Activated T-cell treated with anti-CD3 and anti-CD28 coated beads, Interleukin-2, amount 50 U/mL, for 72 hours (primary cell): Measurements from ENCODE around the gene ABCB11. TPM values are rescaled to one million over a fixed set of nuclear protein-coding genes. Genes with fewer than 3 reads are reported as not detected.
"Not testable (repeated sequence)": the region's sequence is repeated elsewhere in the genome, so short reads cannot be mapped to it uniquely, and the experiment has no call there.

Experiments used
- ATAC-seq, 2 donors: fragments of 150-1000 bp; cut with Tn5 transposase; replicated peaks in 1 of 2; 2 replicates each; pipeline ENCODE4 v1.10.0; 2021; ENCODE audit warnings: moderate library complexity in 2 of 2, mild to moderate bottlenecking in 1 of 2
- DNase-seq, 2 donors: peaks; one replicate each; pipeline ENCODE4 v3.0.0; 2021 to 2022; ENCODE audit warnings: mixed read lengths in 1 of 2
- H3K27ac Mint-ChIP-seq: one replicate; pipeline ENCODE4 v1.8.0; 2022; ENCODE audit warnings: mild to moderate bottlenecking, moderate library complexity, mixed read lengths
- H3K27me3 Mint-ChIP-seq: one replicate; pipeline ENCODE4 v1.8.0; 2022; ENCODE audit warnings: low read depth, mixed read lengths
- H3K36me3 Mint-ChIP-seq, 2 donors: one replicate each; pipeline ENCODE4 v1.8.0; 2022; ENCODE audit warnings: mixed read lengths in 2 of 2, mild to moderate bottlenecking in 1 of 2; ENCODE audit not compliant: insufficient read depth in 2 of 2
- H3K4me1 Mint-ChIP-seq: one replicate; pipeline ENCODE4 v1.8.0; 2022; ENCODE audit warnings: low read depth, mixed read lengths
- H3K4me3 Mint-ChIP-seq, 2 donors: one replicate each; pipeline ENCODE4 v1.8.0; 2022; ENCODE audit warnings: mild to moderate bottlenecking in 2 of 2, mixed read lengths in 2 of 2, moderate library complexity in 2 of 2
- H3K9me3 Mint-ChIP-seq, 2 donors: one replicate each; pipeline ENCODE4 v1.8.0; 2022; ENCODE audit warnings: mixed read lengths in 2 of 2
- total RNA-seq, 2 donors: library from RNA; stranded (reverse); gene quantifications; one replicate each; pipeline ENCODE4 v1.2.3, GENCODE V29; 2022

ABCB11 gene
- total RNA-seq, 2 donors from 2014 or later, result not detected

- DNase-seq (no peak), ATAC-seq (no peak)
- Mint-ChIP-seq H3K27ac (no peak overlapping the region), H3K27me3 (peaks cover 24% of the 10 kb centered on the region), H3K4me1 (no peaks in the 10 kb centered on the region), H3K9me3 (no peaks in the 10 kb centered on the region), H3K36me3 (no peaks in the 10 kb centered on the region), H3K4me3 (no peak overlapping the region)
Measured at GRCh38 chr2:168897449-168897848, 133.7 kb downstream of the ABCB11 start.

DNA sequence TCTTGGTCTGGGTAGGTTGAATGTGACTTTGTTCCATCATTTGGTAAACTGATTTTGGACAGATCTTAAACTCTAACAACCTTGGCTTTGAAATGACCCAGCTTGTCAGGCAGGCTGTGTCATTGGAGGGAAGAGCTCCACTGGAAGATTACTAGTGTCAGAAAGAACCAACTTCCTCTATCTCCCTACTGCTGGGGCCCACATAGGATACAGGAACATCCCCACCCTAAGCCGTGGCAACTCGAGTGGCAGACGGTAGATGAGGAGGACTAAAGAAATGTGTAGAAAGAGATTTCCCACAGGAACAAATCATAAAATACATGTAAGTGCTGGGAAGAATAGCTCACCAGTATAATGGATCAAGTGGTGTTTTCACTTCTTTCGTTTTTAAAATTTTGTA, 134.3 kb downstream of the ABCB11 start:
- DNase-seq (no peak), ATAC-seq (peak in 1 of 2 donors; percentile 47)
- Mint-ChIP-seq H3K9me3 (no peaks in the 10 kb centered on the region), H3K27ac (no peak overlapping the region), H3K36me3 (no peaks in the 10 kb centered on the region), H3K27me3 (peaks cover 25% of the 10 kb centered on the region), H3K4me1 (no peaks in the 10 kb centered on the region), H3K4me3 (no peak overlapping the region)

DNA sequence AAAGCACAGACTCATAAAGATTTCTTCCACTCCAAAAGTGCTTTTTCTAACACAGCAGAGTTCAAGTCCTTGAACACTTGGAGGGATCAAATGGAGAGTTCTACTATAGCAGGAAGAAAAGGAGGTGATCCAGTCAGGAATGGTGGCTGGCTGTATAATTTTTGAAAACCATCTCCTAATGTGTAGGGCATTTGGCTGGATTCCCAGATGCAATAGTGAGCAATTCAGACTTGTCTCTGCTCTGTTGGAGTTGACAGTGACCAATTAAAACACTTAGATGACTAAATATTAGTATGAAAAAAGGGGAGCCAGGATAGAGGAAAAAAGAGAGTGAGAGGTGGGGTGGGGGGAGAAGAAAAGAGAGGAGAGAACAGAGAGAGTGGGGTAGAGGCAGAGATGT, 135.4 kb downstream of the ABCB11 start:
- H3K36me3 Mint-ChIP-seq, result no peaks in the 10 kb centered on the region
- peaks cover 23% of the 10 kb centered on the region for H3K27me3 Mint-ChIP-seq
- H3K4me1 Mint-ChIP-seq, result peaks cover 2% of the 10 kb centered on the region
- H3K9me3 Mint-ChIP-seq, result no peaks in the 10 kb centered on the region
- ATAC-seq (no peak), DNase-seq (no peak)
- no peak overlapping the region for H3K4me3 Mint-ChIP-seq
- H3K27ac Mint-ChIP-seq, result no peak overlapping the region

- Mint-ChIP-seq H3K27me3 (peaks cover 17% of the 10 kb centered on the region), H3K27ac (no peak overlapping the region), H3K4me1 (peaks cover 11% of the 10 kb centered on the region), H3K36me3 (peaks cover 3% of the 10 kb centered on the region in 2 donors), H3K4me3 (no peak overlapping the region), H3K9me3 (no peaks in the 10 kb centered on the region)
- DNase-seq, result no peak
- ATAC-seq, result no peak
Measured at GRCh38 chr2:168894720-168895119, 136.4 kb downstream of the ABCB11 start.

GRCh38 chr2:168894101-168894500, 137.0 kb downstream of the ABCB11 start:
- peaks cover 3% of the 10 kb centered on the region in 2 donors for H3K36me3 Mint-ChIP-seq
- DNase-seq (no peak), ATAC-seq (no peak)
- H3K9me3 Mint-ChIP-seq, result no peaks in the 10 kb centered on the region
- no peak overlapping the region for H3K4me3 Mint-ChIP-seq
- H3K4me1 Mint-ChIP-seq, result peaks cover 18% of the 10 kb centered on the region
- peaks cover 17% of the 10 kb centered on the region for H3K27me3 Mint-ChIP-seq
- no peak overlapping the region for H3K27ac Mint-ChIP-seq

DNA sequence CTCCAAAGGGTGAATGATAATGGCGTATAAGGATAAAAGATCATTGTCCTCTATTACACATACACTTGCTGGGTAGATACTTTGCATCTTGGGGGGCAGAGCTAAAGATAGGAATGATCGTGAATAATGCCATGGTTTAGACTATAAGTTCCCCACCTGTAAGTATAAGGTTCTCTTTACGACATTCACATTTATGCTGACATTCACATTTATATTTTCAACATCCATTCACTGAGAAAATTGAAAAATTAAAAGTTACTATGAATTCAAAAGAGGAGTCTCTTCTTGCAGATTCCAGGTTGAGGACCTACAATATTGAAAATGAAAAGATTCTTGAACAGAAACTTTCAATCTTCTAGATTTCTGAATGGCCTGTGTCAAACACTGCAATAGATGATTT, 138.8 kb downstream of the ABCB11 start:
- peaks cover 19% of the 10 kb centered on the region for H3K4me1 Mint-ChIP-seq
- H3K27me3 Mint-ChIP-seq, result peaks cover 17% of the 10 kb centered on the region
- H3K27ac Mint-ChIP-seq, result no peak overlapping the region
- H3K36me3 Mint-ChIP-seq, result peaks cover 3 to 9% of the 10 kb centered on the region in 2 donors
- no peak for ATAC-seq
- no peaks in the 10 kb centered on the region for H3K9me3 Mint-ChIP-seq
- no peak for DNase-seq
- no peak overlapping the region for H3K4me3 Mint-ChIP-seq

- Mint-ChIP-seq H3K4me1 (peaks cover 27% of the 10 kb centered on the region), H3K27me3 (peaks cover 17% of the 10 kb centered on the region), H3K4me3 (peak within 1 kb of the TSS; percentile 91 to 93), H3K27ac (peak within 1 kb of the TSS; percentile 83), H3K9me3 (no peaks in the 10 kb centered on the region), H3K36me3 (peaks cover 3 to 27% of the 10 kb centered on the region in 2 donors)
- peak; percentile 100 for ATAC-seq
- DNase-seq, result peak; percentile 88 to 92
Measured at GRCh38 chr2:168890006-168890782, 140.9 kb downstream of the ABCB11 start, which contains the start of gene SPC25. TSS of gene SPC25 (minus strand) at chr2:168890430. CDS start at chr2:168889519, 911 bp downstream.

DNA sequence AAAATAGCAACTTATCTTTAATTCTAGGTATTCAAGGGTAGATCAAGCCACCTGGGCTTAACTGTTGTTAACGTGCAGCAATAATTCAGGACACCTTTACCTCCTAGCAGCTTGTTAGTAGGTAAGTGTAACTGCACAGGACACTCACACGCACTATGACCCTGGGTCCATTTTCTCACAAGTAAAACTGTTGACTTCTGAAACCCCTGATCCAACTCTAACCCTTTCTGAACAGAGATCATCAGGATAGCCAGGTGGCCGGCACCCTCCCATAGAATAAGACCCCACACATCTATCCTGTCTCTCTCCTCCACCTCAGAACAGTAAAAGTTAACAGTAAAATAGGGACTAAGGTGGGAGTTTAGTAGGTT, 141.5 kb downstream of the ABCB11 start:
- Mint-ChIP-seq H3K9me3 (no peaks in the 10 kb centered on the region), H3K4me1 (peaks cover 32% of the 10 kb centered on the region), H3K27ac (peak overlapping the region; percentile 83)

DNA sequence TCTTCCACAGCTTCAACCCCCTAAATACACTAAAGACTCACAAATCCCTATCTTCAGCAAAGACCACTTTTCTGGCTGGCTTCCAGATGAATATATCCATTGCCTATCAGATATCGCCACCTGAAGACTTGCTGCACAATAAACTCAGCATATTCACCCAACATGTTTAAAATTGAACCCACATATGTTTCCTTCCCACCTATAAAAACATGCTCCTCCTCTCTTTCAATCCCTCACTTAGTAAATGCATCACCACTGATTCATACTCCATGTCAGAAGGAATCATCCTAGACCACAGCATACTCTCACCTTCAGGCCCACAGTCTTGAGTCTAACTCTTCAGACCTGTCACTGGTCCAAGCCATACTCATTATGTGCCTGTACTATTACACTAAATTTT, 146.1 kb downstream of the ABCB11 start:
- DNase-seq (no peak), ATAC-seq (peak; percentile 85 to 95)
- Mint-ChIP-seq H3K4me3 (no peak overlapping the region), H3K4me1 (peaks cover 30% of the 10 kb centered on the region), H3K27me3 (no peaks in the 10 kb centered on the region), H3K9me3 (no peaks in the 10 kb centered on the region), H3K36me3 (peaks cover 3 to 29% of the 10 kb centered on the region in 2 donors), H3K27ac (no peak overlapping the region)

More for the DNA sequence above, 141.5 kb downstream of the ABCB11 start:
- H3K27me3 Mint-ChIP-seq, result peaks cover 16% of the 10 kb centered on the region
- H3K36me3 Mint-ChIP-seq, result peaks cover 4 to 27% of the 10 kb centered on the region in 2 donors
- no peak for ATAC-seq
- H3K4me3 Mint-ChIP-seq, result peak overlapping the region; percentile 91 to 93
- DNase-seq, result no peak

DNA sequence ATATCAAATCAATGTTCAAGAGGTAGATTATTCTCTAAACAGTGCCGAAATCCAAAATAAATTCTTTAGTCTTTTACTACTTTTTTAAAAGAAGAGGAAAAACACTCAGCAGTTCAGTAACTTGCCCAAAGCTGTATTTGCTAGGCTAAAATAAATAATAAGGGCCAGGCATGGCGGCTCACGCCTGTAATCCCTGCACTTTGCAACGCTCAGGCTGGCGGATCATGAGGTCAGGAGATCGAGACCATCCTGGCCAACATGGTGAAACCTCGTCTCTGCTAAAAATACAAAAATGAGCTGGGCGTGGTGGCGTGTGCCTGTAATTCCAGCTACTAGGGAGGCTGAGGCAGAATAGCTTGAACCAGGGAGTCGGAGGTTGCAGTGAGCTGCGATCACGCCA, 149.0 kb downstream of the ABCB11 start:
- peaks cover 3 to 23% of the 10 kb centered on the region in 2 donors for H3K36me3 Mint-ChIP-seq
- not testable (repeated sequence) for H3K27ac Mint-ChIP-seq, DNase-seq, H3K27me3 Mint-ChIP-seq, ATAC-seq, H3K4me3 Mint-ChIP-seq, H3K9me3 Mint-ChIP-seq
- peaks cover 20% of the 10 kb centered on the region for H3K4me1 Mint-ChIP-seq

- H3K4me1 Mint-ChIP-seq, result no peaks in the 10 kb centered on the region
- H3K27ac Mint-ChIP-seq, result no peak overlapping the region
- DNase-seq (no peak), ATAC-seq (no peak)
- H3K4me3 Mint-ChIP-seq, result no peak overlapping the region
- peaks cover 0 to 1% of the 10 kb centered on the region in 2 donors for H3K9me3 Mint-ChIP-seq
- H3K36me3 Mint-ChIP-seq, result peaks cover 3 to 14% of the 10 kb centered on the region in 2 donors
- H3K27me3 Mint-ChIP-seq, result no peaks in the 10 kb centered on the region
Measured at GRCh38 chr2:168874368-168875054, 156.6 kb downstream of the ABCB11 start.

DNA sequence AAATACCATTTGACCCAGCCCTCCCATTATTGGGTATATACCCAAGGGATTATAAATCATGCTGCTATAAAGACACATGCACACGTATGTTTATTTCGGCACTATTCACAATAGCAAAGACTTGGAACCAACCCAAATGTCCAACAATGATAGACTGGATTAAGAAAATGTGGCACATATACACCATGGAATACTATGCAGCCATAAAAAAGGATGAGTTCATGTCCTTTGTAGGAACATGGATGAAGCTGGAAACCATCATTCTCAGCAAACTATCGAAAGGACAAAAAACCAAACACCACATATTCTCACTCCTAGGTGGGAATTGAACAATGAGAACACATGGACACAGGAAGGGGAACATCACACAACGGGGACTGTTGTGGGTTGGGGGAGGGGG, 160.3 kb downstream of the ABCB11 start:
- not testable (repeated sequence) for H3K27ac Mint-ChIP-seq, H3K4me3 Mint-ChIP-seq, ATAC-seq, H3K27me3 Mint-ChIP-seq, DNase-seq, H3K4me1 Mint-ChIP-seq, H3K9me3 Mint-ChIP-seq
- peaks cover 7 to 27% of the 10 kb centered on the region in 2 donors for H3K36me3 Mint-ChIP-seq
